HG03378 (cell line): ENCODE results near the gene FOXP1.

Experiments used
- ATAC-seq: cut with Tn5 transposase; IDR thresholded peaks from one replicate; pipeline ENCODE4 v1.9.1; 2021; ENCODE audit warnings: mild to moderate bottlenecking, moderate library complexity; ENCODE audit not compliant: unreplicated experiment

FOXP1 gene

GRCh38 chr3:71288269-71288930 lies 295.1 kb downstream of the FOXP1 start:
- no peak for ATAC-seq

- ATAC-seq = no peak
Measured at GRCh38 chr3:71285086-71285485, 298.4 kb downstream of the FOXP1 start.

- no peak for ATAC-seq
Measured at GRCh38 chr3:71282976-71283375, 300.6 kb downstream of the FOXP1 start.

GRCh38 chr3:71281280-71281679 lies 302.2 kb downstream of the FOXP1 start:
- no peak for ATAC-seq

- ATAC-seq = no peak
Measured at GRCh38 chr3:71277341-71277740, 306.2 kb downstream of the FOXP1 start.

- no peak for ATAC-seq
Measured at GRCh38 chr3:71276531-71276930, 307.0 kb downstream of the FOXP1 start.

GRCh38 chr3:71273453-71273852 lies 310.1 kb downstream of the FOXP1 start:
- ATAC-seq = no peak

- no peak for ATAC-seq
Measured at GRCh38 chr3:71271596-71271995, 311.9 kb downstream of the FOXP1 start.

GRCh38 chr3:71269906-71270305 lies 313.6 kb downstream of the FOXP1 start:
- no peak for ATAC-seq

GRCh38 chr3:71268462-71268999 lies 315.0 kb downstream of the FOXP1 start:
- no peak for ATAC-seq

- no peak for ATAC-seq
Measured at GRCh38 chr3:71266875-71267274, 316.7 kb downstream of the FOXP1 start.

GRCh38 chr3:71265365-71265915 lies 318.1 kb downstream of the FOXP1 start:
- ATAC-seq = no peak

- ATAC-seq = no peak
Measured at GRCh38 chr3:71264840-71265239, 318.7 kb downstream of the FOXP1 start.

- ATAC-seq = no peak
Measured at GRCh38 chr3:71262364-71263265, 320.9 kb downstream of the FOXP1 start.

- ATAC-seq = no peak
Measured at GRCh38 chr3:71260782-71261181, 322.7 kb downstream of the FOXP1 start.

GRCh38 chr3:71258526-71258925 lies 325.0 kb downstream of the FOXP1 start:
- no peak for ATAC-seq

- ATAC-seq = no peak
Measured at GRCh38 chr3:71258116-71258515, 325.4 kb downstream of the FOXP1 start.

- ATAC-seq = no peak
Measured at GRCh38 chr3:71255498-71255897, 328.0 kb downstream of the FOXP1 start.

GRCh38 chr3:71254281-71255057 lies 329.1 kb downstream of the FOXP1 start:
- no peak for ATAC-seq

- ATAC-seq = no peak
Measured at GRCh38 chr3:71253169-71253568, 330.4 kb downstream of the FOXP1 start.

- ATAC-seq = no peak
Measured at GRCh38 chr3:71252466-71252865, 331.1 kb downstream of the FOXP1 start.
